HepG2 (cell line): ENCODE results near the gene CHCHD6. TPM values are rescaled to one million over a fixed set of nuclear protein-coding genes. Genes with fewer than 3 reads are reported as not detected.

Experiments
- ATAC-seq: fragments of 200-7000 bp; cut with Tn5 transposase; 3 replicates; pipeline ENCODE4 v1.9.1; 2020; ENCODE audit warnings: mild to moderate bottlenecking, moderate library complexity
- BruUV-seq: library from RNA; stranded (reverse); fragments of 400-500 nt; replicated peaks from 2 replicates; lab custom pipeline; 2021; lab: Mats Ljungman, UMichigan
- CTCF ChIA-PET: fragments of 300-600 bp; formaldehyde crosslinking; extraction: SDS; loops from one replicate; lab custom pipeline; 2021; ENCODE audit warnings: low total read pairs, inconsistent platforms, low intra/inter-chr PET ratio; lab: Yijun Ruan, JAX
- POLR2A ChIA-PET: fragments of 350-600 bp; sonication (Branson Sonifier 250); formaldehyde crosslinking; loops from one replicate; lab custom pipeline; 2020; ENCODE audit warnings: antibody characterized with exemption, inconsistent platforms; lab: Yijun Ruan, JAX
- DNase-seq: peaks from one replicate; pipeline ENCODE4 v3.0.0-alpha.2; 2015; ENCODE audit warnings: low spot score
- FAIRE-seq: peaks from 3 replicates; lab custom pipeline; 2011; peaks lifted over from hg19 to GRCh38; lab: Jason Lieb, UNC
- H2AFZ ChIP-seq: one replicate; pipeline ENCODE4 v1.6.1; 2011; ENCODE audit warnings: low read length, inconsistent platforms
- H3K27ac ChIP-seq: fragments of 300-600 bp; 3 replicates; pipeline ENCODE4 v1.8.0; 2011; ENCODE audit warnings: mixed run types, mild to moderate bottlenecking, mixed read lengths, low read length, inconsistent platforms; ENCODE audit not compliant: insufficient read depth; ENCODE audit errors: extremely low read length
- H3K27me3 ChIP-seq, 2 experiments: fragments of 200-600 bp in 1 of 2; 2 replicates in 1 of 2; 3 replicates in 1 of 2; pipeline versions ENCODE4 v1.6.0 to v1.8.0; 2011; ENCODE audit warnings: low read length in 2 of 2, mild to moderate bottlenecking in 2 of 2, moderate library complexity in 2 of 2, inconsistent platforms in 1 of 2; ENCODE audit not compliant: insufficient read depth in 2 of 2, control insufficient read depth in 1 of 2
- H3K36me3 ChIP-seq, 2 experiments: fragments of 200-600 bp in 1 of 2; replicated peaks in 1 of 2; 2 replicates in 1 of 2; 3 replicates in 1 of 2; pipeline versions ENCODE4 v1.5.1 to v1.8.0; 2011; ENCODE audit warnings: low read length in 2 of 2, inconsistent platforms in 1 of 2; ENCODE audit not compliant: insufficient read depth in 2 of 2, control insufficient read depth in 1 of 2
- H3K4me1 ChIP-seq: 2 replicates; pipeline ENCODE4 v1.5.1; 2012; ENCODE audit warnings: low read length, inconsistent platforms; ENCODE audit not compliant: insufficient read depth
- H3K4me2 ChIP-seq: 2 replicates; pipeline ENCODE4 v1.6.0; 2011; ENCODE audit warnings: low read depth, low read length, inconsistent platforms
- H3K4me3 ChIP-seq, 3 experiments: fragments of 200-600 bp in 1 of 3; sonication (generic), shearing (Covaris generic) in 1 of 3; replicated peaks in 1 of 3; 2 replicates each; pipeline ENCODE4 v1.5.1; 2011 to 2016; ENCODE audit warnings: low read length in 3 of 3, inconsistent platforms in 2 of 3, low read depth in 2 of 3, mild to moderate bottlenecking in 2 of 3, control low read depth in 1 of 3, mixed read lengths in 1 of 3; ENCODE audit not compliant: insufficient read depth in 1 of 3
- H3K79me2 ChIP-seq: one replicate; pipeline ENCODE4 v1.6.1; 2011; ENCODE audit warnings: low read length, inconsistent platforms; ENCODE audit not compliant: insufficient read depth
- H3K9ac ChIP-seq: 2 replicates; pipeline ENCODE4 v1.6.0; 2011; ENCODE audit warnings: mild to moderate bottlenecking, low read depth, low read length, inconsistent platforms; ENCODE audit not compliant: insufficient read depth
- H3K9me3 ChIP-seq: 2 replicates; pipeline ENCODE4 v1.5.1; 2012; ENCODE audit warnings: mild to moderate bottlenecking, low read length
- H4K20me1 ChIP-seq: 2 replicates; pipeline ENCODE4 v1.6.0; 2011; ENCODE audit warnings: inconsistent platforms, mild to moderate bottlenecking, low read length, moderate library complexity; ENCODE audit not compliant: insufficient read depth
- BRD4 ChIP-seq: sonication (generic); formaldehyde crosslinking; IDR thresholded peaks from 2 replicates; pipeline ENCODE4 v1.4.0; 2020; ENCODE audit warnings: missing genetic modification reagents
- ETV5 ChIP-seq: IDR thresholded peaks from 2 replicates; pipeline ENCODE4 v1.6.1; 2018; ENCODE audit warnings: missing biosample characterization, missing genetic modification reagents, inconsistent platforms, borderline replicate concordance
- FOSL2 ChIP-seq: sonication (generic); formaldehyde crosslinking; IDR thresholded peaks from 2 replicates; pipeline ENCODE4 v1.4.0; 2020; ENCODE audit warnings: missing genetic modification reagents
- GATAD2A ChIP-seq: IDR thresholded peaks from 2 replicates; pipeline ENCODE4 v1.6.1; 2016
- RXRA ChIP-seq: sonication (generic); formaldehyde crosslinking; IDR thresholded peaks from 2 replicates; pipeline ENCODE4 v1.5.1; 2020; ENCODE audit warnings: missing genetic modification reagents
- SAP130 ChIP-seq: IDR thresholded peaks from 2 replicates; pipeline ENCODE4 v1.6.1; 2016; ENCODE audit warnings: low read depth
- ZBED4 ChIP-seq: sonication (generic); formaldehyde crosslinking; IDR thresholded peaks from 2 replicates; pipeline ENCODE4 v1.4.0; 2020; ENCODE audit warnings: missing genetic modification reagents, borderline replicate concordance
- ZBTB10 ChIP-seq: sonication (generic); formaldehyde crosslinking; IDR thresholded peaks from 2 replicates; pipeline ENCODE4 v1.4.0; 2020; ENCODE audit warnings: missing genetic modification reagents, borderline replicate concordance
- ZNF503 ChIP-seq: sonication (generic); formaldehyde crosslinking; IDR thresholded peaks from 2 replicates; pipeline ENCODE4 v1.4.0; 2020; ENCODE audit warnings: missing genetic modification reagents
- ZNF703 ChIP-seq: sonication (generic); formaldehyde crosslinking; IDR thresholded peaks from 2 replicates; pipeline ENCODE4 v1.5.1; 2020; ENCODE audit warnings: missing genetic modification reagents, mild to moderate bottlenecking, moderate library complexity, borderline replicate concordance
- ZNF720 ChIP-seq: sonication (generic); formaldehyde crosslinking; IDR thresholded peaks from 2 replicates; pipeline ENCODE4 v1.4.0; 2020; ENCODE audit warnings: missing genetic modification reagents
- WGBS: methylation state at CpG from one replicate; pipeline ENCODE4 v1.1.6; 2017; ENCODE audit warnings: low lambda C conversion rate; 5-methylcytosine and 5-hydroxymethylcytosine counted together
- in situ Hi-C: cut with HindIII; loops from 2 replicates; pipeline ENCODE4 v1.10.0; 2017; ENCODE audit warnings: low pct_unique_long_range_greater_than_20kb; ENCODE audit not compliant: extremely low pct_ligation_motif_present
- intact Hi-C: fragments of 100-400 bp; cut with micrococcal nuclease; formaldehyde crosslinking; loops from one replicate; pipeline ENCODE4 v1.10.0; 2022; ENCODE audit not compliant: unreplicated experiment
- polyA plus RNA-seq, 8 experiments: library from polyadenylated mRNA; depleted of rRNA in 3 of 8; stranded (reverse) in 7 of 8; unstranded in 1 of 8; fragments of >200 nt; fragmentation: Illumina TruSeq in 4 of 8; extraction: Trizol in 4 of 8; gene quantifications; 2 replicates each; pipeline versions ENCODE4 v1.2.1 to v1.2.3, GENCODE V29; 2011 to 2016; ENCODE audit warnings: low read depth in 4 of 8, missing spikeins in 1 of 8, mixed read lengths in 1 of 8; ENCODE audit not compliant: insufficient read depth in 1 of 8
- total RNA-seq, 5 experiments: library from RNA; depleted of rRNA; stranded (reverse); fragments of >200 nt; fragmentation: Illumina TruSeq; extraction: Trizol; gene quantifications; 2 replicates each; pipeline ENCODE4 v1.2.3, GENCODE V29; 2016; ENCODE audit warnings: low read depth in 1 of 5

Gene CHCHD6
- total and polyA plus RNA-seq, 2 of the 13 experiments (the other 11 are each of a cell fraction or from before 2014, with no cell fraction given), result 20.3 to 20.8 TPM

- intact Hi-C loops (no loop called here), in situ Hi-C loops (loop anchor here (10.0 kb wide), 1 partner anchor 304 kb away; no protein-coding TSS in a partner anchor)
- no peak for FAIRE-seq
- Histone ChIP-seq H3K4me2 (peak overlapping the region; percentile 57), H3K27ac (no peak overlapping the region), H3K4me3 (peak overlapping the region in 1 of 3 experiments; percentile 15; a peak in 1 of 6 replicates), H3K36me3 (no peaks in the 10 kb centered on the region), H3K79me2 (peaks cover 2% of the 10 kb centered on the region), H3K4me1 (peaks cover 29% of the 10 kb centered on the region), H3K27me3 (peaks cover 2 to 16% of the 10 kb centered on the region in 2 experiments; a peak in 3 of 5 replicates), H3K9me3 (peaks cover 7% of the 10 kb centered on the region), H3K9ac (peak overlapping the region; percentile 2; the same call in 1 of the 2 replicates), H4K20me1 (0 out of 2 replicates have a peak, but pooled peaks cover under 1% of the 10 kb centered on the region), H2AFZ (no peak overlapping the region)
- BruUV-seq, result no TSS peak
- peak; percentile 22; the same call in 2 of the 3 replicates for ATAC-seq
- TF ChIP-seq ZNF720 (CRISPR knock-in tag) (no peak), RXRA (CRISPR knock-in tag) (peak; percentile 21; the same call in 1 of the 2 replicates), ZNF503 (CRISPR knock-in tag) (no peak), ZBED4 (CRISPR knock-in tag) (no peak), GATAD2A (peak; percentile 13; the same call in 1 of the 2 replicates), ZBTB10 (CRISPR knock-in tag) (0 out of 2 replicates have a peak, but pooled peaks have one; percentile 35), BRD4 (CRISPR knock-in tag) (no peak), ZNF703 (no peak), ETV5 (CRISPR knock-in tag) (peak; percentile 33; the same call in 1 of the 2 replicates), FOSL2 (CRISPR knock-in tag) (peak; percentile 78), SAP130 (0 out of 2 replicates have a peak, but pooled peaks have one; percentile 18)
- 17% methylated on average over 1 of the region's 5 CpGs for WGBS
- DNase-seq, result peak; percentile 26
- POLR2A ChIA-PET, result no interaction called here
- CTCF ChIA-PET, result no interaction called here
These were observed 275.1 kb downstream of the CHCHD6 start for GRCh38 chr3:126979046-126979628.
